Activated B cell treated with CpG ODN at 0.5 μM for 24 hours (primary cell): ENCODE results near the gene PCDHB12. TPM values are rescaled to one million over a fixed set of nuclear protein-coding genes. Genes with fewer than 3 reads are reported as not detected.
"Not testable (repeated sequence)": the region's sequence is repeated elsewhere in the genome, so short reads cannot be mapped to it uniquely, and the experiment has no call there.

ENCODE experiments used
- ATAC-seq: fragments of 200-7000 bp; cut with Tn5 transposase; one replicate; pipeline ENCODE4 v1.10.0; 2021; ENCODE audit warnings: low read depth, mild to moderate bottlenecking, moderate library complexity
- CTCF ChIA-PET: fragments of 350-600 bp; sonication (Branson Sonifier 250); formaldehyde crosslinking; loops from one replicate; lab custom pipeline; 2021; ENCODE audit warnings: antibody characterized with exemption; lab: Charles Lee
- POLR2A ChIA-PET: fragments of 350-600 bp; sonication (Branson Sonifier 250); formaldehyde crosslinking; loops from one replicate; lab custom pipeline; 2021; ENCODE audit warnings: antibody characterized with exemption; lab: Charles Lee
- DNase-seq: peaks from one replicate; pipeline ENCODE4 v3.0.0; 2022
- H3K27ac Mint-ChIP-seq: one replicate; pipeline ENCODE4 v1.8.0; 2020; ENCODE audit warnings: mixed read lengths
- H3K27me3 Mint-ChIP-seq: one replicate; pipeline ENCODE4 v1.8.0; 2021; ENCODE audit warnings: mixed read lengths
- H3K36me3 Mint-ChIP-seq: one replicate; pipeline ENCODE4 v1.8.0; 2021; ENCODE audit warnings: low read depth, mixed read lengths
- H3K4me1 Mint-ChIP-seq: one replicate; pipeline ENCODE4 v1.8.0; 2021; ENCODE audit warnings: mixed read lengths
- H3K4me3 Mint-ChIP-seq: one replicate; pipeline ENCODE4 v1.8.0; 2020; ENCODE audit warnings: mild to moderate bottlenecking, mixed read lengths
- H3K9me3 Mint-ChIP-seq: one replicate; pipeline ENCODE4 v1.8.0; 2020; ENCODE audit warnings: mixed read lengths
- CTCF ChIP-seq: fragments of 200-600 bp; IDR thresholded peaks from one replicate; pipeline ENCODE4 v1.8.0; 2022; ENCODE audit warnings: antibody characterized with exemption, mild to moderate bottlenecking
- intact Hi-C: fragments of 100-400 bp; cut with micrococcal nuclease; formaldehyde crosslinking; loops from one replicate; pipeline ENCODE4 v1.15.1; 2024
- total RNA-seq: library from RNA; stranded (reverse); gene quantifications from 2 replicates; pipeline ENCODE4 v1.2.3, GENCODE V29; 2022

Gene PCDHB12
- total RNA-seq, 1 donor from 2014 or later = not detected

DNA sequence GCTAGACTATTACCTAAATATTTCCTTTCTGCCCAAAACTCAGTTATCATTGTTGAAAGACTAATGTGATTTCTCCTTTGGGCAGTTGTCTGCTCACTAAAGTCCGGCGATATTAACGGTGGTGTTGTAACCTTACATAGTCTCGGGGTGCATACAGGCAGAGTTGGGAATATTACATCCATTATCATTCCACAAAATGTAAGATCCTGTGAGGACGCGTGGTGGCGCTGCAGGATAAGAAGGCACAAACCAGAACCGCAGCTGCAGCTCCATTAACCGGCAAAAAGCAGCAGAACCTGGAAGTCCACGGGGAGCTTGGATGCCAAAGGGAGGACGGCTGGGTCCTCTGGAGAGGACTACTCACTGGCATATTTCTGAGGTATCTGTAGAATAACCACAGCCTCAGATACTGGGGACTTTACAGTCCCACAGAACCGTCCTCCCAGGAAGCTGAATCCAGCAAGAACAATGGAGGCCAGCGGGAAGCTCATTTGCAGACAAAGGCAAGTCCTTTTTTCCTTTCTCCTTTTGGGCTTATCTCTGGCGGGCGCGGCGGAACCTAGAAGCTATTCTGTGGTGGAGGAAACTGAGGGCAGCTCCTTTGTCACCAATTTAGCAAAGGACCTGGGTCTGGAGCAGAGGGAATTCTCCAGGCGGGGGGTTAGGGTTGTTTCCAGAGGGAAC lies 5.3 kb downstream of the PCDHB12 start, which contains the start of gene PCDHB13:
Gene PCDHB13, plus strand, starts transcription at position 264 of the 684 bp plus-strand sequence. Its CDS starts 205 bp downstream, at position 469.
- H3K36me3 Mint-ChIP-seq, H3K4me3 Mint-ChIP-seq, H3K27ac Mint-ChIP-seq, DNase-seq, CTCF ChIA-PET, ATAC-seq, H3K4me1 Mint-ChIP-seq, intact Hi-C loops, POLR2A ChIA-PET: not testable (repeated sequence)
- Mint-ChIP-seq H3K27me3 (peaks cover 36% of the 10 kb centered on the region), H3K9me3 (peaks cover 15% of the 10 kb centered on the region)

GRCh38 chr5:141214583-141214982 lies 6.1 kb downstream of the PCDHB12 start:
- CTCF ChIA-PET, DNase-seq, H3K4me1 Mint-ChIP-seq, intact Hi-C loops, POLR2A ChIA-PET, H3K4me3 Mint-ChIP-seq, H3K27ac Mint-ChIP-seq, H3K36me3 Mint-ChIP-seq, ATAC-seq: not testable (repeated sequence)
- peaks cover 31% of the 10 kb centered on the region for H3K27me3 Mint-ChIP-seq
- H3K9me3 Mint-ChIP-seq = peaks cover 19% of the 10 kb centered on the region

DNA sequence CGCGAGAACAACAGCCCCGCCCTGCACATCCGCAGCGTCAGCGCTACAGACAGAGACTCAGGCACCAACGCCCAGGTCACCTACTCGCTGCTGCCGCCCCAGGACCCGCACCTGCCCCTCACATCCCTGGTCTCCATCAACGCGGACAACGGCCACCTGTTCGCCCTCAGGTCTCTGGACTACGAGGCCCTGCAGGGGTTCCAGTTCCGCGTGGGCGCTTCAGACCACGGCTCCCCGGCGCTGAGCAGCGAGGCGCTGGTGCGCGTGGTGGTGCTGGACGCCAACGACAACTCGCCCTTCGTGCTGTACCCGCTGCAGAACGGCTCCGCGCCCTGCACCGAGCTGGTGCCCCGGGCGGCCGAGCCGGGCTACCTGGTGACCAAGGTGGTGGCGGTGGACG lies 7.0 kb downstream of the PCDHB12 start:
- DNase-seq, H3K4me3 Mint-ChIP-seq, POLR2A ChIA-PET, H3K27ac Mint-ChIP-seq, H3K36me3 Mint-ChIP-seq, CTCF ChIA-PET, intact Hi-C loops, H3K4me1 Mint-ChIP-seq, ATAC-seq: not testable (repeated sequence)
- Mint-ChIP-seq H3K27me3 (peaks cover 30% of the 10 kb centered on the region), H3K9me3 (peaks cover 21% of the 10 kb centered on the region)

GRCh38 chr5:141216035-141216434 lies 7.5 kb downstream of the PCDHB12 start:
- peaks cover 19% of the 10 kb centered on the region for H3K9me3 Mint-ChIP-seq
- ATAC-seq, H3K36me3 Mint-ChIP-seq, H3K27ac Mint-ChIP-seq, H3K4me1 Mint-ChIP-seq, intact Hi-C loops, DNase-seq, H3K4me3 Mint-ChIP-seq, CTCF ChIA-PET: not testable (repeated sequence)
- H3K27me3 Mint-ChIP-seq = peaks cover 28% of the 10 kb centered on the region
- POLR2A ChIA-PET = interaction anchor here (0.5 kb wide), 1 partner anchor 461 kb away, joined by 3 read pairs; no protein-coding TSS in a partner anchor

DNA sequence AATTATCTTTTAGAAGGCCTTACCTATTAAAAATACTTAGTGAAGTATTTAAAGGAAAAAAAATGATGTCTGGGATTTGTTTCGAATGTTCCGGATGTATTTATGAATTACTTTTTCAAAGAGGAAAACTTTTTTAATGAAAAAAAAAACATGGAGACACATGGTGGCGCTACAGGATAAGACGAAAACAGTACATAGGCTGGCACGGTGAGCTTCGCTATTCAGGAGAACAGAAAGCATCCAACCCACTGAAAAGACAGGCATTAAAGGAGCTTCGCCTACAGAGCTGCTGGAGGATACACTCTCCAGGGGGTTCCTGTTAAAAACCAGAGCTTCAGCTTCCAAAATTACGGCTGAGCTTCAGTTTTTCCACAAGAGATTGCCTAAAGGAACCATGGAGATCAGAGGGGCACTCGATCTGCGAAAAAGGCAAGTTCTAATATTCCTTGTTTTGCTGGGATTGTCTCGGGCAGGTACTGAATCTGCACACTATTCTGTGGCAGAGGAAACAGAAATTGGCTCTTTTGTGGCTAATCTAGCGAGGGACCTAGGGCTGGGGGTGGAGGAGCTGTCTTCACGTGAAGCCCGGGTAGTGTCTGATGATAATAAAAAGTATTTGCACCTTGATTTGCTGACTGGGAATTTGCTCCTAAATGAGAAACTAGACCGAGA lies 14.7 kb downstream of the PCDHB12 start, which contains the start of gene PCDHB14:
Gene PCDHB14, plus strand, starts transcription at position 232 of the 672 bp plus-strand sequence. Its CDS starts 163 bp downstream, at position 395.
- POLR2A ChIA-PET = no interaction called here
- Mint-ChIP-seq H3K36me3 (no peaks in the 10 kb centered on the region), H3K9me3 (peaks cover 13% of the 10 kb centered on the region), H3K4me1 (peaks cover 2% of the 10 kb centered on the region), H3K4me3 (no peak within 1 kb of the TSS), H3K27me3 (peaks cover 27% of the 10 kb centered on the region), H3K27ac (no peak within 1 kb of the TSS)
- no peak for TF ChIP-seq CTCF
- ATAC-seq (no peak), DNase-seq (no peak)
- CTCF ChIA-PET = interaction anchor here (0.6 to 2.5 kb wide), 7 partner anchors 15 to 429 kb away, joined by 3 to 11 read pairs (median 4); partner anchors contain the start of genes FCHSD1 and PCDHGA12
- intact Hi-C loops = loop anchor here (2.0 kb wide), 1 partner anchor 342 kb away; no protein-coding TSS in a partner anchor

GRCh38 chr5:141224844-141225243 lies 16.3 kb downstream of the PCDHB12 start:
- POLR2A ChIA-PET, H3K4me1 Mint-ChIP-seq, ATAC-seq, H3K36me3 Mint-ChIP-seq, H3K4me3 Mint-ChIP-seq, DNase-seq, CTCF ChIA-PET, H3K9me3 Mint-ChIP-seq, H3K27ac Mint-ChIP-seq, intact Hi-C loops: not testable (repeated sequence)
- peaks cover 21% of the 10 kb centered on the region for H3K27me3 Mint-ChIP-seq

DNA sequence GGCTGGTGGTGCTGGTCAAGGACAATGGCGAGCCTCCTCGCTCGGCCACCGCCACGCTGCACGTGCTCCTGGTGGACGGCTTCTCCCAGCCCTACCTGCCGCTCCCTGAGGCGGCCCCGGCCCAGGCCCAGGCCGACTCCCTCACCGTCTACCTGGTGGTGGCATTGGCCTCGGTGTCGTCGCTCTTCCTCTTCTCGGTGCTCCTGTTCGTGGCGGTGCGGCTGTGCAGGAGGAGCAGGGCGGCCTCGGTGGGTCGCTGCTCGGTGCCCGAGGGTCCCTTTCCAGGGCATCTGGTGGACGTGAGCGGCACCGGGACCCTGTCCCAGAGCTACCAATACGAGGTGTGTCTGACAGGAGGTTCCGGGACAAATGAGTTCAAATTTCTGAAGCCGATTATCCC lies 16.9 kb downstream of the PCDHB12 start:
- CTCF ChIA-PET, H3K36me3 Mint-ChIP-seq, H3K4me3 Mint-ChIP-seq, ATAC-seq, H3K4me1 Mint-ChIP-seq, intact Hi-C loops, H3K27ac Mint-ChIP-seq, H3K9me3 Mint-ChIP-seq, DNase-seq, POLR2A ChIA-PET: not testable (repeated sequence)
- peaks cover 16% of the 10 kb centered on the region for H3K27me3 Mint-ChIP-seq
